Lung (tissue), 16 donors: ENCODE data around the gene ADAM12. TPM values are rescaled to one million over a fixed set of nuclear protein-coding genes. Genes with fewer than 3 reads are reported as not detected.

Source experiments
- ATAC-seq: fragments of 200-7000 bp; cut with Tn5 transposase; one replicate; pipeline ENCODE4 v1.9.1; 2020; ENCODE audit warnings: moderate number of reproducible peaks; ENCODE audit not compliant: insufficient read depth, low FRiP score
- DNase-seq, 3 donors: peaks; one replicate each; pipeline ENCODE4 v3.0.0-alpha.2; 2013 to 2017
- H3K27ac ChIP-seq, 2 donors: one replicate each; pipeline ENCODE4 v1.5.1; 2013; ENCODE audit warnings: mild to moderate bottlenecking in 2 of 2, moderate library complexity in 2 of 2, control low read depth in 1 of 2, inconsistent platforms in 1 of 2, low read depth in 1 of 2, low read length in 1 of 2
- H3K27me3 ChIP-seq, 3 donors: one replicate each; pipeline ENCODE4 v1.5.1; 2013; ENCODE audit warnings: low read length in 2 of 3; ENCODE audit not compliant: control insufficient read depth in 3 of 3, insufficient read depth in 3 of 3
- H3K36me3 ChIP-seq, 4 donors: one replicate each; pipeline ENCODE4 v1.5.1; 2013; ENCODE audit warnings: low read length in 4 of 4, mild to moderate bottlenecking in 1 of 4, moderate library complexity in 1 of 4; ENCODE audit not compliant: control insufficient read depth in 4 of 4, insufficient read depth in 4 of 4
- H3K4me1 ChIP-seq, 5 donors: one replicate each; pipeline ENCODE4 v1.5.1; 2013; ENCODE audit warnings: low read length in 5 of 5, mild to moderate bottlenecking in 2 of 5, moderate library complexity in 1 of 5; ENCODE audit not compliant: control insufficient read depth in 5 of 5, insufficient read depth in 5 of 5
- H3K4me3 ChIP-seq: one replicate; pipeline ENCODE4 v1.5.1; 2013; ENCODE audit warnings: mild to moderate bottlenecking, control low read depth, moderate library complexity
- H3K9ac ChIP-seq, 2 donors: one replicate each; pipeline ENCODE4 v1.5.1; 2013; ENCODE audit warnings: low read length in 2 of 2, control low read depth in 1 of 2; ENCODE audit not compliant: insufficient read depth in 1 of 2
- H3K9me3 ChIP-seq, 4 donors: one replicate each; pipeline ENCODE4 v1.5.1; 2013; ENCODE audit warnings: low read length in 3 of 4, mild to moderate bottlenecking in 1 of 4, moderate library complexity in 1 of 4; ENCODE audit not compliant: control insufficient read depth in 4 of 4, insufficient read depth in 3 of 4
- WGBS, 2 donors: extraction: QIAGEN DNeasy Blood & Tissue Kit; methylation state at CpG; one replicate each; pipeline ENCODE4 v1.1.7; 2013; 5-methylcytosine and 5-hydroxymethylcytosine counted together
- long read RNA-seq, 5 donors: transcript quantifications; one replicate each; lab custom pipeline, GENCODE V29; 2026
- polyA plus RNA-seq, 2 donors: library from polyadenylated mRNA; stranded (reverse); fragments of 200-250 nt; gene quantifications; one replicate each; pipeline ENCODE4 v1.2.1, GENCODE V29; 2013
- total RNA-seq, 2 donors: library from RNA; depleted of rRNA in 1 of 2; stranded (reverse); fragments of >200 nt in 1 of 2; gene quantifications; one replicate each; pipeline ENCODE4 v1.2.1, GENCODE V29; 2014 to 2021
- TF ChIP-seq, protein P1 (sequence below): IDR thresholded peaks from 2 replicates; pipeline ENCODE4 v1.5.1; 2012; ENCODE audit warnings: mild to moderate bottlenecking; ENCODE audit errors: control extremely low read depth, extremely low read depth
- donor health status: control.
- donor health status: control.
- donor health status: Bipolar disorder and iron deficiency.
- donor health status: healthy.
- donor health status: DM: yes; HTN: yes; CAD: no.

The ADAM12 gene, protein sequence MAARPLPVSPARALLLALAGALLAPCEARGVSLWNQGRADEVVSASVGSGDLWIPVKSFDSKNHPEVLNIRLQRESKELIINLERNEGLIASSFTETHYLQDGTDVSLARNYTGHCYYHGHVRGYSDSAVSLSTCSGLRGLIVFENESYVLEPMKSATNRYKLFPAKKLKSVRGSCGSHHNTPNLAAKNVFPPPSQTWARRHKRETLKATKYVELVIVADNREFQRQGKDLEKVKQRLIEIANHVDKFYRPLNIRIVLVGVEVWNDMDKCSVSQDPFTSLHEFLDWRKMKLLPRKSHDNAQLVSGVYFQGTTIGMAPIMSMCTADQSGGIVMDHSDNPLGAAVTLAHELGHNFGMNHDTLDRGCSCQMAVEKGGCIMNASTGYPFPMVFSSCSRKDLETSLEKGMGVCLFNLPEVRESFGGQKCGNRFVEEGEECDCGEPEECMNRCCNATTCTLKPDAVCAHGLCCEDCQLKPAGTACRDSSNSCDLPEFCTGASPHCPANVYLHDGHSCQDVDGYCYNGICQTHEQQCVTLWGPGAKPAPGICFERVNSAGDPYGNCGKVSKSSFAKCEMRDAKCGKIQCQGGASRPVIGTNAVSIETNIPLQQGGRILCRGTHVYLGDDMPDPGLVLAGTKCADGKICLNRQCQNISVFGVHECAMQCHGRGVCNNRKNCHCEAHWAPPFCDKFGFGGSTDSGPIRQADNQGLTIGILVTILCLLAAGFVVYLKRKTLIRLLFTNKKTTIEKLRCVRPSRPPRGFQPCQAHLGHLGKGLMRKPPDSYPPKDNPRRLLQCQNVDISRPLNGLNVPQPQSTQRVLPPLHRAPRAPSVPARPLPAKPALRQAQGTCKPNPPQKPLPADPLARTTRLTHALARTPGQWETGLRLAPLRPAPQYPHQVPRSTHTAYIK
- total RNA-seq (1 to 10 TPM; 1.3 to 5.8 TPM), polyA plus RNA-seq (under 1 TPM; 0.16 to 0.38 TPM)
- long read RNA-seq, donor 1: 0 reads
- long read RNA-seq, donor 2: 0 reads
- long read RNA-seq, donor 3: 0 reads
- long read RNA-seq, donor 4: 0 reads
- long read RNA-seq, donor 5: 0 reads

- Histone ChIP-seq H3K4me3 (no peak within 1 kb of the TSS), H3K9ac (peak within 1 kb of the TSS in 1 of 2 donors; percentile 26), H3K36me3 (no peaks in the 10 kb centered on the region), H3K27me3 (peaks cover 0 to 8% (median 0%) of the 10 kb centered on the region in 3 donors), H3K27ac (no peak within 1 kb of the TSS), H3K4me1 (peaks cover 0 to 57% (median 5%) of the 10 kb centered on the region in 5 donors), H3K9me3 (peaks cover 0 to 3% (median 1%) of the 10 kb centered on the region in 4 donors)
- peak; percentile 23 for ATAC-seq
- peak; percentile 65 to 83 (median 71) for DNase-seq
- TF ChIP-seq, protein P1, sequence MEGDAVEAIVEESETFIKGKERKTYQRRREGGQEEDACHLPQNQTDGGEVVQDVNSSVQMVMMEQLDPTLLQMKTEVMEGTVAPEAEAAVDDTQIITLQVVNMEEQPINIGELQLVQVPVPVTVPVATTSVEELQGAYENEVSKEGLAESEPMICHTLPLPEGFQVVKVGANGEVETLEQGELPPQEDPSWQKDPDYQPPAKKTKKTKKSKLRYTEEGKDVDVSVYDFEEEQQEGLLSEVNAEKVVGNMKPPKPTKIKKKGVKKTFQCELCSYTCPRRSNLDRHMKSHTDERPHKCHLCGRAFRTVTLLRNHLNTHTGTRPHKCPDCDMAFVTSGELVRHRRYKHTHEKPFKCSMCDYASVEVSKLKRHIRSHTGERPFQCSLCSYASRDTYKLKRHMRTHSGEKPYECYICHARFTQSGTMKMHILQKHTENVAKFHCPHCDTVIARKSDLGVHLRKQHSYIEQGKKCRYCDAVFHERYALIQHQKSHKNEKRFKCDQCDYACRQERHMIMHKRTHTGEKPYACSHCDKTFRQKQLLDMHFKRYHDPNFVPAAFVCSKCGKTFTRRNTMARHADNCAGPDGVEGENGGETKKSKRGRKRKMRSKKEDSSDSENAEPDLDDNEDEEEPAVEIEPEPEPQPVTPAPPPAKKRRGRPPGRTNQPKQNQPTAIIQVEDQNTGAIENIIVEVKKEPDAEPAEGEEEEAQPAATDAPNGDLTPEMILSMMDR: no peak
- WGBS, 2 donors: 2 to 4% methylated on average over 126 to 127 of the region's 127 CpGs
These were observed at the start of gene ADAM12 for GRCh38 chr10:126387931-126388911. Gene ADAM12, minus strand, starts transcription at chr10:126388477. Its CDS starts 332 bp downstream, at chr10:126388145.

GRCh38 chr10:126437635-126438406, 49.5 kb upstream of the ADAM12 start:
- ATAC-seq (no peak), DNase-seq (no peak)
- H3K9me3 ChIP-seq: peaks cover 0 to 12% (median 0%) of the 10 kb centered on the region in 4 donors
- H3K36me3 ChIP-seq: no peaks in the 10 kb centered on the region
- WGBS, 2 donors: 63 to 74% methylated on average over 2 of the region's 2 CpGs
- no peak overlapping the region for H3K4me3 ChIP-seq
- no peak overlapping the region for H3K9ac ChIP-seq
- TF ChIP-seq, protein P1: no peak
- H3K27me3 ChIP-seq: peaks cover 0 to 2% (median 0%) of the 10 kb centered on the region in 3 donors
- no peak overlapping the region for H3K27ac ChIP-seq
- no peaks in the 10 kb centered on the region for H3K4me1 ChIP-seq

DNA sequence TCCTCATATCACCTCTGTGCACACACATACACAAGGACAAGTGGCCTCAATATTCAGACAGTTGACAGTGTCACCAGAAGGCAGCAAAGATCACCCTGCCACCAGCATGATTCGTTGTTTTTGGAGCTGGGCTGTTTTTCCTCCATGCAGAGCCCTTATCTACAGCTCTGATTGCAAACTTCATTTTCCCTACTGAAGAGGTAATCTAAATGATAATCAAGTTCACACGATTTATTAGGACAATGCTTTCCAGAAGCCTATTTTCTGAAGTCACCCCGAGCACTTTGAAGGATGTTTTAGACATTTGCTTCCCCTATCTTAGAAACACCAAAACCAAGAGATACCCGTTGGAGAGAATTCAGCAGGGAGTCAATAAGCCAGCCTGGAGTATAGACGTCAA, 46.0 kb upstream of the ADAM12 start:
- DNase-seq (no peak), ATAC-seq (no peak)
- H3K36me3 ChIP-seq: no peaks in the 10 kb centered on the region
- H3K27me3 ChIP-seq: peaks cover 0 to 2% (median 0%) of the 10 kb centered on the region in 3 donors
- peaks cover 0 to 5% (median 0%) of the 10 kb centered on the region in 4 donors for H3K9me3 ChIP-seq
- H3K4me3 ChIP-seq: no peak overlapping the region
- TF ChIP-seq, protein P1: no peak
- no peak overlapping the region for H3K9ac ChIP-seq
- WGBS, 2 donors: 66 to 74% methylated on average over 5 of the region's 5 CpGs
- no peak overlapping the region for H3K27ac ChIP-seq
- H3K4me1 ChIP-seq: no peaks in the 10 kb centered on the region
